Neuronal stem cell (in vitro differentiated cells): Measurements from ENCODE around the gene C2.

Source experiments
- DNase-seq: peaks from one replicate; pipeline ENCODE4 v3.0.0-alpha.2; 2013; ENCODE audit warnings: low spot score
- H2AFZ ChIP-seq: one replicate; pipeline ENCODE4 v1.6.1; 2013; ENCODE audit warnings: mild to moderate bottlenecking, low read length, inconsistent platforms
- H2AK5ac ChIP-seq: 2 replicates; pipeline ENCODE4 v1.6.1; 2013; ENCODE audit warnings: low read depth, mild to moderate bottlenecking, inconsistent platforms, low read length, moderate library complexity, mixed read lengths
- H2BK120ac ChIP-seq: 2 replicates; pipeline ENCODE4 v1.6.1; 2013; ENCODE audit warnings: low read depth, mild to moderate bottlenecking, inconsistent platforms, low read length, moderate library complexity, mixed read lengths
- H2BK12ac ChIP-seq: one replicate; pipeline ENCODE4 v1.6.1; 2013; ENCODE audit warnings: low read length, inconsistent platforms
- H2BK15ac ChIP-seq: 2 replicates; pipeline ENCODE4 v1.6.1; 2013; ENCODE audit warnings: mild to moderate bottlenecking, low read length, inconsistent platforms, mixed read lengths
- H2BK5ac ChIP-seq: one replicate; pipeline ENCODE4 v1.6.1; 2013; ENCODE audit warnings: inconsistent platforms, mild to moderate bottlenecking, low read length, moderate library complexity
- H3K14ac ChIP-seq: one replicate; pipeline ENCODE4 v1.6.1; 2013; ENCODE audit warnings: low read length, inconsistent platforms
- H3K18ac ChIP-seq: 2 replicates; pipeline ENCODE4 v1.6.1; 2013; ENCODE audit warnings: low read length, inconsistent platforms
- H3K23ac ChIP-seq: 2 replicates; pipeline ENCODE4 v1.6.1; 2013; ENCODE audit warnings: low read depth, mild to moderate bottlenecking, mixed read lengths, low read length, inconsistent platforms; ENCODE audit not compliant: poor library complexity
- H3K27ac ChIP-seq: replicated peaks from 3 replicates; pipeline ENCODE4 v1.5.1; 2013; ENCODE audit warnings: low read length, inconsistent platforms
- H3K27me3 ChIP-seq, 3 experiments: 2 replicates each; pipeline ENCODE4 v1.6.1; 2013; ENCODE audit warnings: low read length in 3 of 3, mild to moderate bottlenecking in 2 of 3, inconsistent platforms in 1 of 3, low read depth in 1 of 3, mixed read lengths in 1 of 3, moderate library complexity in 1 of 3; ENCODE audit not compliant: control insufficient read depth in 3 of 3, insufficient read depth in 3 of 3
- H3K36me3 ChIP-seq, 2 donors: replicated peaks in 1 of 2; 2 replicates each; pipeline ENCODE4 v1.6.1; 2013; ENCODE audit warnings: low read length in 2 of 2; ENCODE audit not compliant: control insufficient read depth in 2 of 2, insufficient read depth in 2 of 2
- H3K4ac ChIP-seq: 2 replicates; pipeline ENCODE4 v1.6.1; 2013; ENCODE audit warnings: inconsistent platforms, mild to moderate bottlenecking, low read length, moderate library complexity
- H3K4me1 ChIP-seq, 2 donors: 1 replicate in 1 of 2; 2 replicates in 1 of 2; pipeline ENCODE4 v1.6.1; 2013; ENCODE audit warnings: low read length in 2 of 2, low read depth in 1 of 2; ENCODE audit not compliant: control insufficient read depth in 2 of 2, insufficient read depth in 1 of 2
- H3K4me2 ChIP-seq: one replicate; pipeline ENCODE4 v1.6.1; 2013; ENCODE audit warnings: mild to moderate bottlenecking, low read length, inconsistent platforms; ENCODE audit not compliant: insufficient read depth, poor library complexity, severe bottlenecking
- H3K4me3 ChIP-seq, 2 donors: 2 replicates each; pipeline ENCODE4 v1.5.1; 2013; ENCODE audit warnings: low read length in 2 of 2, mild to moderate bottlenecking in 2 of 2, inconsistent platforms in 1 of 2, moderate library complexity in 1 of 2
- H3K79me1 ChIP-seq: one replicate; pipeline ENCODE4 v1.6.1; 2013; ENCODE audit warnings: low read depth, mild to moderate bottlenecking, inconsistent platforms, low read length, moderate library complexity
- H3K9ac ChIP-seq: one replicate; pipeline ENCODE4 v1.6.1; 2013; ENCODE audit warnings: mild to moderate bottlenecking, low read depth, low read length, inconsistent platforms; ENCODE audit not compliant: poor library complexity
- H3K9me3 ChIP-seq, 2 donors: replicated peaks in 1 of 2; 2 replicates each; pipeline versions ENCODE3 to v1.6.1; 2013; ENCODE audit warnings: low read length in 2 of 2, mild to moderate bottlenecking in 2 of 2, inconsistent platforms in 1 of 2, low read depth in 1 of 2, mixed read lengths in 1 of 2, moderate library complexity in 1 of 2; ENCODE audit not compliant: control insufficient read depth in 2 of 2, insufficient read depth in 1 of 2
- H4K8ac ChIP-seq: one replicate; pipeline ENCODE4 v1.6.1; 2013; ENCODE audit warnings: low read depth, mild to moderate bottlenecking, inconsistent platforms, low read length, moderate library complexity
- H4K91ac ChIP-seq: one replicate; pipeline ENCODE4 v1.6.1; 2013; ENCODE audit warnings: low read length, low read depth, mild to moderate bottlenecking, inconsistent platforms; ENCODE audit not compliant: poor library complexity
- WGBS, 2 donors: extraction: QIAGEN DNeasy Blood & Tissue Kit; methylation state at CpG; one replicate each; pipeline ENCODE4 v1.1.7; 2013; ENCODE audit warnings: missing lambda C conversion rate in 2 of 2, mixed read lengths in 1 of 2; ENCODE audit not compliant: insufficient read length in 2 of 2, insufficient replicate concordance in 1 of 2; ENCODE audit errors: extremely low coverage in 2 of 2; 5-methylcytosine and 5-hydroxymethylcytosine counted together

Gene C2

DNA sequence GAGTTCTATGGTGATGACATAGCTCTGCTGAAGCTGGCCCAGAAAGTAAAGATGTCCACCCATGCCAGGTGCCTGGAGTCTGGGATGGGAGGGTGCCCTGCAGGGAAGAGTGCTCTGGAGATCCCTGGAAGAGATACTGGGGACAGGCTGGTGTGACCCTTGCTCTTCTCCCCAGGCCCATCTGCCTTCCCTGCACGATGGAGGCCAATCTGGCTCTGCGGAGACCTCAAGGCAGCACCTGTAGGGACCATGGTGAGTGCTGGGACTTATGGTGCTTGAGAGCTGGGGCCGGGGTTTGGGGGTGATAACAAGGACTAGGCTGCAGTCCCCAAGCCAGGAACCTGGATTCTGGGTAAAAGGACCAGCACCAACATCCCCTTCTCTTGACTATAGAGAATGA is 16.2 kb downstream of the C2 start:
- Histone ChIP-seq H3K4ac (no peak overlapping the region), H3K27ac (no peak overlapping the region), H3K9ac (no peak overlapping the region), H2AFZ (no peak overlapping the region), H2BK15ac (no peak overlapping the region), H3K27me3 (peaks cover 0 to 15% (median 0%) of the 10 kb centered on the region in 3 experiments), H2BK120ac (no peak overlapping the region), H3K23ac (no peak overlapping the region), H4K8ac (no peak overlapping the region), H3K36me3 (no peaks in the 10 kb centered on the region), H3K9me3 (peaks cover 0 to 1% of the 10 kb centered on the region in 2 donors), H3K18ac (no peak overlapping the region), H3K14ac (no peak overlapping the region), H2AK5ac (peak overlapping the region; percentile 26), H3K4me2 (no peak overlapping the region), H2BK5ac (no peak overlapping the region), H2BK12ac (no peak overlapping the region), H3K79me1 (no peaks in the 10 kb centered on the region), H3K4me1 (peaks cover 4 to 18% of the 10 kb centered on the region in 2 donors), H4K91ac (no peak overlapping the region), H3K4me3 (no peak overlapping the region)
- DNase-seq, result no peak
- WGBS, 2 donors, result no CpG with 5 or more reads among the region's 3 CpGs

DNA sequence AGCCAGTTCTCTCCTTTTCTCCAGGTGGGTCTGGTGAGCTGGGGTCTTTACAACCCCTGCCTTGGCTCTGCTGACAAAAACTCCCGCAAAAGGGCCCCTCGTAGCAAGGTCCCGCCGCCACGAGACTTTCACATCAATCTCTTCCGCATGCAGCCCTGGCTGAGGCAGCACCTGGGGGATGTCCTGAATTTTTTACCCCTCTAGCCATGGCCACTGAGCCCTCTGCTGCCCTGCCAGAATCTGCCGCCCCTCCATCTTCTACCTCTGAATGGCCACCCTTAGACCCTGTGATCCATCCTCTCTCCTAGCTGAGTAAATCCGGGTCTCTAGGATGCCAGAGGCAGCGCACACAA is 17.6 kb downstream of the C2 start:
- Histone ChIP-seq H3K27ac (no peak overlapping the region), H2AK5ac (peak overlapping the region; percentile 49), H3K4me3 (no peak overlapping the region), H3K18ac (no peak overlapping the region), H4K8ac (no peak overlapping the region), H2BK15ac (peak overlapping the region; percentile 16), H3K27me3 (peaks cover 0 to 15% (median 0%) of the 10 kb centered on the region in 3 experiments), H3K4ac (no peak overlapping the region), H3K4me2 (no peak overlapping the region), H2BK5ac (no peak overlapping the region), H3K9me3 (peaks cover 0 to 1% of the 10 kb centered on the region in 2 donors), H4K91ac (no peak overlapping the region), H3K79me1 (no peaks in the 10 kb centered on the region), H2BK12ac (no peak overlapping the region), H2AFZ (peak overlapping the region; percentile 79), H3K4me1 (peaks cover 4 to 18% of the 10 kb centered on the region in 2 donors), H3K14ac (no peak overlapping the region), H3K23ac (no peak overlapping the region), H3K9ac (no peak overlapping the region), H3K36me3 (peaks cover 0 to under 1% of the 10 kb centered on the region in 2 donors), H2BK120ac (no peak overlapping the region)
- no peak for DNase-seq
- WGBS, 2 donors, result no CpG with 5 or more reads among the region's 9 CpGs

DNA sequence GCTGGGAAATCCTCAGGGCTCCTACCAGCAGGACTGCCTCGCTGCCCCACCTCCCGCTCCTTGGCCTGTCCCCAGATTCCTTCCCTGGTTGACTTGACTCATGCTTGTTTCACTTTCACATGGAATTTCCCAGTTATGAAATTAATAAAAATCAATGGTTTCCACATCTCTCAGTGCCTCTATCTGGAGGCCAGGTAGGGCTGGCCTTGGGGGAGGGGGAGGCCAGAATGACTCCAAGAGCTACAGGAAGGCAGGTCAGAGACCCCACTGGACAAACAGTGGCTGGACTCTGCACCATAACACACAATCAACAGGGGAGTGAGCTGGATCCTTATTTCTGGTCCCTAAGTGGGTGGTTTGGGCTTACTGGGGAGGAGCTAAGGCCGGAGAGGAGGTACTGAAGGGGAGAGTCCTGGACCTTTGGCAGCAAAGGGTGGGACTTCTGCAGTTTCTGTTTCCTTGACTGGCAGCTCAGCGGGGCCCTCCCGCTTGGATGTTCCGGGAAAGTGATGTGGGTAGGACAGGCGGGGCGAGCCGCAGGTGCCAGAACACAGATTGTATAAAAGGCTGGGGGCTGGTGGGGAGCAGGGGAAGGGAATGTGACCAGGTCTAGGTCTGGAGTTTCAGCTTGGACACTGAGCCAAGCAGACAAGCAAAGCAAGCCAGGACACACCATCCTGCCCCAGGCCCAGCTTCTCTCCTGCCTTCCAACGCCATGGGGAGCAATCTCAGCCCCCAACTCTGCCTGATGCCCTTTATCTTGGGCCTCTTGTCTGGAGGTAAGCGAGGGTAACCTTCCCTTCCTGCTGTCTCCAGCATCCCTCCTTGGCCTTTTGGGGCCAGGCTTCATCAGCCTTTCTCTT is 18.2 kb downstream of the C2 start, which contains the start of gene CFB:
TSS of gene CFB (plus strand) at position 589 of the 863 bp plus-strand sequence. CDS start at position 716, 127 bp downstream.
- Histone ChIP-seq H3K23ac (peak within 1 kb of the TSS; percentile 92), H3K36me3 (peaks cover under 1 to 7% of the 10 kb centered on the region in 2 donors), H3K14ac (no peak within 1 kb of the TSS), H2BK12ac (no peak within 1 kb of the TSS), H4K8ac (no peak within 1 kb of the TSS), H3K4me3 (peak within 1 kb of the TSS in 1 of 2 donors; percentile 25), H3K4me2 (no peak within 1 kb of the TSS), H3K4me1 (peaks cover 4 to 16% of the 10 kb centered on the region in 2 donors), H3K9ac (no peak within 1 kb of the TSS), H3K18ac (peak within 1 kb of the TSS; percentile 19), H2BK120ac (no peak within 1 kb of the TSS), H3K79me1 (no peaks in the 10 kb centered on the region), H2BK15ac (peak within 1 kb of the TSS; percentile 33), H2BK5ac (peak within 1 kb of the TSS; percentile 42), H3K27me3 (peaks cover 0 to 13% (median 0%) of the 10 kb centered on the region in 3 experiments), H2AFZ (peak within 1 kb of the TSS; percentile 79), H4K91ac (no peak within 1 kb of the TSS), H2AK5ac (peak within 1 kb of the TSS; percentile 79), H3K27ac (no peak within 1 kb of the TSS), H3K4ac (no peak within 1 kb of the TSS), H3K9me3 (peaks cover 0 to 1% of the 10 kb centered on the region in 2 donors)
- no peak for DNase-seq
- WGBS, 2 donors, result no CpG with 5 or more reads among the region's 11 CpGs

DNA sequence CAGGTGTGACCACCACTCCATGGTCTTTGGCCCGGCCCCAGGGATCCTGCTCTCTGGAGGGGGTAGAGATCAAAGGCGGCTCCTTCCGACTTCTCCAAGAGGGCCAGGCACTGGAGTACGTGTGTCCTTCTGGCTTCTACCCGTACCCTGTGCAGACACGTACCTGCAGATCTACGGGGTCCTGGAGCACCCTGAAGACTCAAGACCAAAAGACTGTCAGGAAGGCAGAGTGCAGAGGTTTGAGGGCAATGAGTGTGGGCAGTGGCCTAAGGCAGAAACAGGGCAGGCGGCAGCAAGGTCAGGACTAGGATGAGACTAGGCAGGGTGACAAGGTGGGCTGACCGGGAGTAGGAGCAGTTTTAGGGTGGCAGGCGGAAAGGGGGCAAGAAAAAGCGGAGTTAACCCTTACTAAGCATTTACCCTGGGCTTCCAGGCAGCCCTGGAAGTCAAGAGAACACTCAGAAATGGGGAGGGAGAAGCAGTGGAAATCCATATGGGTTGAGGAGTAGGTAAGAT is 18.9 kb downstream of the C2 start:
- no peak overlapping the region for H4K8ac ChIP-seq
- peak overlapping the region; percentile 79 for H2AFZ ChIP-seq
- H3K23ac ChIP-seq, result peak overlapping the region; percentile 92
- peaks cover 0 to 1% of the 10 kb centered on the region in 2 donors for H3K9me3 ChIP-seq
- H2BK15ac ChIP-seq, result no peak overlapping the region
- H2BK12ac ChIP-seq, result no peak overlapping the region
- no peak overlapping the region for H3K18ac ChIP-seq
- H3K9ac ChIP-seq, result no peak overlapping the region
- peak overlapping the region; percentile 79 for H2AK5ac ChIP-seq
- H3K27ac ChIP-seq, result no peak overlapping the region
- WGBS, 2 donors, result no CpG with 5 or more reads among the region's 11 CpGs
- no peak overlapping the region for H3K4me2 ChIP-seq
- no peak overlapping the region for H3K14ac ChIP-seq
- H2BK120ac ChIP-seq, result no peak overlapping the region
- peaks cover 4 to 15% of the 10 kb centered on the region in 2 donors for H3K4me1 ChIP-seq
- H3K36me3 ChIP-seq, result peaks cover 7 to 14% of the 10 kb centered on the region in 2 donors
- H2BK5ac ChIP-seq, result peak overlapping the region; percentile 42
- H3K4me3 ChIP-seq, result no peak overlapping the region
- H3K4ac ChIP-seq, result no peak overlapping the region
- H4K91ac ChIP-seq, result no peak overlapping the region
- no peaks in the 10 kb centered on the region for H3K79me1 ChIP-seq
- peaks cover 0 to 7% (median 0%) of the 10 kb centered on the region in 3 experiments for H3K27me3 ChIP-seq
- DNase-seq, result no peak
